HepG2 (cell line): ENCODE results near the gene LCN2. TPM values are rescaled to one million over a fixed set of nuclear protein-coding genes. Genes with fewer than 3 reads are reported as not detected.

Source experiments
- HOXD1 ChIP-seq: sonication (generic); formaldehyde crosslinking; IDR thresholded peaks from 2 replicates; pipeline ENCODE4 v1.5.0; 2020; ENCODE audit warnings: missing genetic modification reagents
- MEIS1 ChIP-seq: sonication (generic); formaldehyde crosslinking; IDR thresholded peaks from 2 replicates; pipeline ENCODE4 v1.9.0; 2021; ENCODE audit warnings: mild to moderate bottlenecking, missing genetic modification reagents, moderate library complexity, borderline replicate concordance
- PITX1 ChIP-seq: sonication (generic); formaldehyde crosslinking; IDR thresholded peaks from 2 replicates; pipeline ENCODE4 v1.5.1; 2020; ENCODE audit warnings: mild to moderate bottlenecking, missing genetic modification reagents
- RARA ChIP-seq: IDR thresholded peaks from 2 replicates; pipeline ENCODE4 v1.6.1; 2016; ENCODE audit warnings: missing genetic modification reagents, missing compliant biosample characterization
- XBP1 ChIP-seq: sonication (generic); formaldehyde crosslinking; IDR thresholded peaks from 2 replicates; pipeline ENCODE4 v1.5.0; 2020; ENCODE audit warnings: missing genetic modification reagents
- ZBTB20 ChIP-seq: sonication (generic); formaldehyde crosslinking; IDR thresholded peaks from 2 replicates; pipeline ENCODE4 v1.8.1; 2023; ENCODE audit warnings: missing genetic modification reagents, low read depth, mild to moderate bottlenecking, borderline replicate concordance
- ZFX ChIP-seq: sonication (generic); formaldehyde crosslinking; IDR thresholded peaks from 2 replicates; pipeline ENCODE4 v1.4.0; 2020; ENCODE audit warnings: mild to moderate bottlenecking, low read depth, missing genetic modification reagents, moderate library complexity
- ZMYM2 ChIP-seq: sonication (generic); formaldehyde crosslinking; IDR thresholded peaks from 2 replicates; pipeline ENCODE4 v1.8.0; 2022; ENCODE audit warnings: mild to moderate bottlenecking, missing genetic modification reagents
- ZNF30 ChIP-seq: sonication (generic); formaldehyde crosslinking; IDR thresholded peaks from 2 replicates; pipeline ENCODE4 v1.5.0; 2020; ENCODE audit warnings: mild to moderate bottlenecking, missing genetic modification reagents
- ZNF670 ChIP-seq: sonication (generic); formaldehyde crosslinking; IDR thresholded peaks from 2 replicates; pipeline ENCODE4 v1.8.0; 2022; ENCODE audit warnings: mild to moderate bottlenecking, missing genetic modification reagents, borderline replicate concordance
- ZNF780A ChIP-seq: sonication (generic); formaldehyde crosslinking; IDR thresholded peaks from 2 replicates; pipeline ENCODE4 v1.8.0; 2022; ENCODE audit warnings: mild to moderate bottlenecking, missing genetic modification reagents, moderate library complexity
- polyA plus RNA-seq, 8 experiments: library from polyadenylated mRNA; depleted of rRNA in 3 of 8; stranded (reverse) in 7 of 8; unstranded in 1 of 8; fragments of >200 nt; fragmentation: Illumina TruSeq in 4 of 8; extraction: Trizol in 4 of 8; gene quantifications; 2 replicates each; pipeline versions ENCODE4 v1.2.1 to v1.2.3, GENCODE V29; 2011 to 2016; ENCODE audit warnings: low read depth in 4 of 8, missing spikeins in 1 of 8, mixed read lengths in 1 of 8; ENCODE audit not compliant: insufficient read depth in 1 of 8
- total RNA-seq, 5 experiments: library from RNA; depleted of rRNA; stranded (reverse); fragments of >200 nt; fragmentation: Illumina TruSeq; extraction: Trizol; gene quantifications; 2 replicates each; pipeline ENCODE4 v1.2.3, GENCODE V29; 2016; ENCODE audit warnings: low read depth in 1 of 5
- TF ChIP-seq, protein P1 (sequence below): sonication (generic); formaldehyde crosslinking; IDR thresholded peaks from 2 replicates; pipeline ENCODE4 v1.4.0; 2020; ENCODE audit warnings: mild to moderate bottlenecking, missing genetic modification reagents
- TF ChIP-seq, protein P2 (sequence below): IDR thresholded peaks from 2 replicates; pipeline ENCODE4 v1.6.1; 2016; ENCODE audit warnings: low read depth, borderline replicate concordance
- TF ChIP-seq, protein P3 (sequence below): sonication (generic); formaldehyde crosslinking; IDR thresholded peaks from 2 replicates; pipeline ENCODE4 v1.5.1; 2020; ENCODE audit warnings: mild to moderate bottlenecking, missing genetic modification reagents, moderate library complexity
- TF ChIP-seq, protein P4 (sequence below): sonication (generic); formaldehyde crosslinking; IDR thresholded peaks from 2 replicates; pipeline ENCODE4 v1.4.0; 2020; ENCODE audit warnings: missing genetic modification reagents
- TF ChIP-seq, protein P5 (sequence below): IDR thresholded peaks from 2 replicates; pipeline ENCODE4 v1.6.1; 2018; ENCODE audit warnings: missing genetic modification reagents, mild to moderate bottlenecking, missing compliant biosample characterization
- TF ChIP-seq, protein P6 (sequence below): sonication (generic); formaldehyde crosslinking; conservative IDR thresholded peaks from 2 replicates; pipeline ENCODE4 v1.4.0; 2020; ENCODE audit warnings: missing genetic modification reagents

Gene LCN2
- total and polyA plus RNA-seq, 2 of the 13 experiments (the other 11 are each of a cell fraction or from before 2014, with no cell fraction given) = 0.38 to 1.4 TPM

DNA sequence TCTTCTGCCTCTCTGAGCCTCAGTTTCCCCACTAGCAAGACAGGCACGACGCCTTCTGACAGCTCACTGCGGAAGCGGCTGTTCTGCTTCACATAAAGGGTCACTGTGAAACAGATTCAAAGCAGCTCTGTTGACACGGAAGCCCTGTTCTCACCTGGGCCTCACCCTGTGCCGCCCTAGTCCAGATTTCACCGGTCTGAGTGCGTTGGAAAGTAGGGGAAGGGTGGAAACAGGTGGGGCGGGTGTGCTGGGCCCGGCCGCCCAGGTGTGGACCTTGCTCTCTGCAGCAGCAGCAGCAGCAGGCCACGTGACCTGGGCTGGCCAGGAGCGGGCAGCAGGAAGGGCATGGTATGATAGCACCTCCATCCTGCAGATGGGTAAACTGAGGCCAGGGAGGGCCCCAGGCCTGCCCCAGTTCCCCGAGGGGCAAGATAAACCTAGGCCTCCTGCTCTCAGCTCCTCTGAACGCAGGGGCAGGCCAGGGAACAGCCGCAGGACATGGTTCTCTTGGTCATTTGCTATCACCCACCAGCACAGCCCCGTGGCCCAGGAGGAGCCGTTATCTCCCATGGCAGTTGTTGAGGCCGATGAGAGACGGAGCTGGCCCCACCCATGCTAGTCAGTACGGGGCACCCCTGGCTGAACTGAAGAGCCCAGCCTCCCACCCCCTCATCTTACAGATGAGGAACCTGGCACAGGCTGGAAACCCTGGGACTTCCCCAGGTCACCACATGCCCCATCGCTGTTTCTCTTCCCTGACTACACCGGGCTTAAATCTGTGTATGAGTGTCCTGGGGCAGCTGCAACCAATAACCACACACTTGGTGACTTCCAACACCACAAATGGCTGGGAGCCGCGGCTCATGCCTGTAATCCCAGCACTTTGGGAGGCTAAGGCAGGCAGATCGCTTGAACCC is 33.8 kb upstream of the LCN2 start (continued):
- TF ChIP-seq MEIS1 (CRISPR knock-in tag) = peak; percentile 97; the same call in 1 of the 2 replicates
- TF ChIP-seq PITX1 (CRISPR knock-in tag) = peak; percentile 96
- TF ChIP-seq, protein P1, sequence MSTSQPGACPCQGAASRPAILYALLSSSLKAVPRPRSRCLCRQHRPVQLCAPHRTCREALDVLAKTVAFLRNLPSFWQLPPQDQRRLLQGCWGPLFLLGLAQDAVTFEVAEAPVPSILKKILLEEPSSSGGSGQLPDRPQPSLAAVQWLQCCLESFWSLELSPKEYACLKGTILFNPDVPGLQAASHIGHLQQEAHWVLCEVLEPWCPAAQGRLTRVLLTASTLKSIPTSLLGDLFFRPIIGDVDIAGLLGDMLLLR (CRISPR knock-in tag) = peak; percentile 88; the same call in 1 of the 2 replicates
- TF ChIP-seq ZNF670 (CRISPR knock-in tag) = peak; percentile 99
- TF ChIP-seq ZBTB20 = peak; percentile 92; the same call in 1 of the 2 replicates
- TF ChIP-seq, protein P2, sequence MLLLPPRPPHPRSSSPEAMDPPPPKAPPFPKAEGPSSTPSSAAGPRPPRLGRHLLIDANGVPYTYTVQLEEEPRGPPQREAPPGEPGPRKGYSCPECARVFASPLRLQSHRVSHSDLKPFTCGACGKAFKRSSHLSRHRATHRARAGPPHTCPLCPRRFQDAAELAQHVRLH (CRISPR knock-in tag) = peak; percentile 92
- no peak for TF ChIP-seq ZNF30 (CRISPR knock-in tag)
- TF ChIP-seq, protein P3, sequence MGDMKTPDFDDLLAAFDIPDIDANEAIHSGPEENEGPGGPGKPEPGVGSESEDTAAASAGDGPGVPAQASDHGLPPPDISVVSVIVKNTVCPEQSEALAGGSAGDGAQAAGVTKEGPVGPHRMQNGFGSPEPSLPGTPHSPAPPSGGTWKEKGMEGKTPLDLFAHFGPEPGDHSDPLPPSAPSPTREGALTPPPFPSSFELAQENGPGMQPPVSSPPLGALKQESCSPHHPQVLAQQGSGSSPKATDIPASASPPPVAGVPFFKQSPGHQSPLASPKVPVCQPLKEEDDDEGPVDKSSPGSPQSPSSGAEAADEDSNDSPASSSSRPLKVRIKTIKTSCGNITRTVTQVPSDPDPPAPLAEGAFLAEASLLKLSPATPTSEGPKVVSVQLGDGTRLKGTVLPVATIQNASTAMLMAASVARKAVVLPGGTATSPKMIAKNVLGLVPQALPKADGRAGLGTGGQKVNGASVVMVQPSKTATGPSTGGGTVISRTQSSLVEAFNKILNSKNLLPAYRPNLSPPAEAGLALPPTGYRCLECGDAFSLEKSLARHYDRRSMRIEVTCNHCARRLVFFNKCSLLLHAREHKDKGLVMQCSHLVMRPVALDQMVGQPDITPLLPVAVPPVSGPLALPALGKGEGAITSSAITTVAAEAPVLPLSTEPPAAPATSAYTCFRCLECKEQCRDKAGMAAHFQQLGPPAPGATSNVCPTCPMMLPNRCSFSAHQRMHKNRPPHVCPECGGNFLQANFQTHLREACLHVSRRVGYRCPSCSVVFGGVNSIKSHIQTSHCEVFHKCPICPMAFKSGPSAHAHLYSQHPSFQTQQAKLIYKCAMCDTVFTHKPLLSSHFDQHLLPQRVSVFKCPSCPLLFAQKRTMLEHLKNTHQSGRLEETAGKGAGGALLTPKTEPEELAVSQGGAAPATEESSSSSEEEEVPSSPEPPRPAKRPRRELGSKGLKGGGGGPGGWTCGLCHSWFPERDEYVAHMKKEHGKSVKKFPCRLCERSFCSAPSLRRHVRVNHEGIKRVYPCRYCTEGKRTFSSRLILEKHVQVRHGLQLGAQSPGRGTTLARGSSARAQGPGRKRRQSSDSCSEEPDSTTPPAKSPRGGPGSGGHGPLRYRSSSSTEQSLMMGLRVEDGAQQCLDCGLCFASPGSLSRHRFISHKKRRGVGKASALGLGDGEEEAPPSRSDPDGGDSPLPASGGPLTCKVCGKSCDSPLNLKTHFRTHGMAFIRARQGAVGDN (CRISPR knock-in tag) = peak; percentile 99
- TF ChIP-seq, protein P4, sequence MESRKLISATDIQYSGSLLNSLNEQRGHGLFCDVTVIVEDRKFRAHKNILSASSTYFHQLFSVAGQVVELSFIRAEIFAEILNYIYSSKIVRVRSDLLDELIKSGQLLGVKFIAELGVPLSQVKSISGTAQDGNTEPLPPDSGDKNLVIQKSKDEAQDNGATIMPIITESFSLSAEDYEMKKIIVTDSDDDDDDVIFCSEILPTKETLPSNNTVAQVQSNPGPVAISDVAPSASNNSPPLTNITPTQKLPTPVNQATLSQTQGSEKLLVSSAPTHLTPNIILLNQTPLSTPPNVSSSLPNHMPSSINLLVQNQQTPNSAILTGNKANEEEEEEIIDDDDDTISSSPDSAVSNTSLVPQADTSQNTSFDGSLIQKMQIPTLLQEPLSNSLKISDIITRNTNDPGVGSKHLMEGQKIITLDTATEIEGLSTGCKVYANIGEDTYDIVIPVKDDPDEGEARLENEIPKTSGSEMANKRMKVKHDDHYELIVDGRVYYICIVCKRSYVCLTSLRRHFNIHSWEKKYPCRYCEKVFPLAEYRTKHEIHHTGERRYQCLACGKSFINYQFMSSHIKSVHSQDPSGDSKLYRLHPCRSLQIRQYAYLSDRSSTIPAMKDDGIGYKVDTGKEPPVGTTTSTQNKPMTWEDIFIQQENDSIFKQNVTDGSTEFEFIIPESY (CRISPR knock-in tag) = peak; percentile 57; the same call in 1 of the 2 replicates
- TF ChIP-seq, protein P5, sequence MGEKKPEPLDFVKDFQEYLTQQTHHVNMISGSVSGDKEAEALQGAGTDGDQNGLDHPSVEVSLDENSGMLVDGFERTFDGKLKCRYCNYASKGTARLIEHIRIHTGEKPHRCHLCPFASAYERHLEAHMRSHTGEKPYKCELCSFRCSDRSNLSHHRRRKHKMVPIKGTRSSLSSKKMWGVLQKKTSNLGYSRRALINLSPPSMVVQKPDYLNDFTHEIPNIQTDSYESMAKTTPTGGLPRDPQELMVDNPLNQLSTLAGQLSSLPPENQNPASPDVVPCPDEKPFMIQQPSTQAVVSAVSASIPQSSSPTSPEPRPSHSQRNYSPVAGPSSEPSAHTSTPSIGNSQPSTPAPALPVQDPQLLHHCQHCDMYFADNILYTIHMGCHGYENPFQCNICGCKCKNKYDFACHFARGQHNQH = peak; percentile 91
- TF ChIP-seq XBP1 (CRISPR knock-in tag) = no peak
- TF ChIP-seq ZMYM2 (CRISPR knock-in tag) = peak; percentile 91
- peak; percentile 94 for TF ChIP-seq ZFX (CRISPR knock-in tag)
- TF ChIP-seq, protein P6, sequence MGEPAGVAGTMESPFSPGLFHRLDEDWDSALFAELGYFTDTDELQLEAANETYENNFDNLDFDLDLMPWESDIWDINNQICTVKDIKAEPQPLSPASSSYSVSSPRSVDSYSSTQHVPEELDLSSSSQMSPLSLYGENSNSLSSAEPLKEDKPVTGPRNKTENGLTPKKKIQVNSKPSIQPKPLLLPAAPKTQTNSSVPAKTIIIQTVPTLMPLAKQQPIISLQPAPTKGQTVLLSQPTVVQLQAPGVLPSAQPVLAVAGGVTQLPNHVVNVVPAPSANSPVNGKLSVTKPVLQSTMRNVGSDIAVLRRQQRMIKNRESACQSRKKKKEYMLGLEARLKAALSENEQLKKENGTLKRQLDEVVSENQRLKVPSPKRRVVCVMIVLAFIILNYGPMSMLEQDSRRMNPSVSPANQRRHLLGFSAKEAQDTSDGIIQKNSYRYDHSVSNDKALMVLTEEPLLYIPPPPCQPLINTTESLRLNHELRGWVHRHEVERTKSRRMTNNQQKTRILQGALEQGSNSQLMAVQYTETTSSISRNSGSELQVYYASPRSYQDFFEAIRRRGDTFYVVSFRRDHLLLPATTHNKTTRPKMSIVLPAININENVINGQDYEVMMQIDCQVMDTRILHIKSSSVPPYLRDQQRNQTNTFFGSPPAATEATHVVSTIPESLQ = peak; percentile 70; the same call in 1 of the 2 replicates
- peak; percentile 59; the same call in 1 of the 2 replicates for TF ChIP-seq HOXD1
- TF ChIP-seq ZNF780A (CRISPR knock-in tag) = no peak
- peak; percentile 91 for TF ChIP-seq RARA
